AG09319 (cell line): Measurements from ENCODE around the gene CD44.

Experiments
- DNase-seq: peaks from one replicate; pipeline ENCODE4 v3.0.0-alpha.2; 2010; ENCODE audit warnings: low read depth; ENCODE audit errors: extremely low read depth
- CTCF ChIP-seq: IDR thresholded peaks from 2 replicates; pipeline ENCODE4 v1.5.1; 2011; ENCODE audit warnings: low read depth, mild to moderate bottlenecking, inconsistent platforms, low read length, moderate library complexity

CD44 gene

GRCh38 chr11:35187996-35188395 lies 49.0 kb downstream of the CD44 start:
- no peak for DNase-seq
- TF ChIP-seq CTCF: no peak

- no peak for TF ChIP-seq CTCF
- DNase-seq: no peak
Observed at GRCh38 chr11:35190804-35191348, 51.9 kb downstream of the CD44 start.

- TF ChIP-seq CTCF: no peak
- no peak for DNase-seq
Observed at GRCh38 chr11:35192347-35192746, 53.4 kb downstream of the CD44 start.

- no peak for DNase-seq
- no peak for TF ChIP-seq CTCF
Observed at GRCh38 chr11:35193767-35194166, 54.8 kb downstream of the CD44 start.

GRCh38 chr11:35197292-35197691 lies 58.3 kb downstream of the CD44 start:
- no peak for DNase-seq
- TF ChIP-seq CTCF: no peak

GRCh38 chr11:35200811-35201341 lies 61.9 kb downstream of the CD44 start:
- no peak for DNase-seq
- no peak for TF ChIP-seq CTCF

- TF ChIP-seq CTCF: no peak
- no peak for DNase-seq
Observed at GRCh38 chr11:35204614-35205013, 65.6 kb downstream of the CD44 start.
